ENCODE data around the gene GAS6.

GAS6 gene

GRCh38 chr13:113887700-113888201 lies 23.9 kb upstream of the GAS6 start:
- DNase-seq (ENCODE audit: low spot score), result no peak

GRCh38 chr13:113886561-113887112 lies 22.8 kb upstream of the GAS6 start:
- no peak for DNase-seq (ENCODE audit: low spot score)

GRCh38 chr13:113884821-113885220 lies 20.9 kb upstream of the GAS6 start:
- no peak for DNase-seq (ENCODE audit: low spot score)

- no peak for DNase-seq (ENCODE audit: low spot score)
Measured at GRCh38 chr13:113883921-113884804, 20.3 kb upstream of the GAS6 start.

DNA sequence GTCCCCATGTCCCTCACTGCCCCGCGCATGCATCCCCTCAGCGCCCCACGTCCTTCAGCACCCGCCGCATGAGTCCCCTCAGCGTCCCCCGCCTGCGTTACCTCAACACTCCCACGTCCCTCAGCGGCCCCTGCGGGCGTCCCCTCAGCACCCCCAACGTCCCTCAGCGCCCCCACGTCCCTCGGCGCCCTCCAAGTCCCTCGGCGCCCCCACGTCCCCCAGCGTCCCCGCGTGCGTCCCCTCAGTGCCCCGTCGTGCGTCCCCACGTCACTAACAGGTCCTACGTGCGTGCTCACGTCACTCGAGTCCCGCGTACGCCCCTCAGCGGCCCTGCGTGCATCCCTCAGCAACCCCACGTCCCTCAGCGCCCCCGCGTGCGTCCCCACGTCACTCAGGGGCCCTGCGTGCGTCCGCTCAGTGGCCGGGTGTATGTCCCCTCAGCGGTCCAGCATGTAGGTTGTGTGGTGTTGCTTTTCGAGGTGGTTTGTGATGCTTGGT lies 19.5 kb upstream of the GAS6 start:
- no peak for DNase-seq (ENCODE audit: low spot score)

DNA sequence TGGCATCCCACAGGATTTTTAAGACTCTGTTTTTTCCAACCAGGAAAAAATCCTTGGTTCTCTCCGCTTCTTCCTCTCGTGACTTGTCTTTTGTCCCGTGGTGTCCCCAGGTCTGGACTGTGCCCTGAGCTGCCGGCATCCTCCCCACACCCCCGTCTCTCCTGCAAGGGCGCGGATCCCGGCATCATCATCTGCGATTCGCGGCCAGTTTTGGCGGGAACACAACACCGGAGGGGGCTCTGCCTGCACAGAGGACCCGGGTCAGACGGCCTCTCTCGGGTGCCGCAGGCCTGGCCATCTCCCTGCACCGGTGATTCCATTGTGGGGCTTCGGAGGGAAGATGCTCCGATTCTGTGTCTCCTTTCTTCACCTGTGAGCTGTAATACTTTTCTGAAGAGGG lies 18.8 kb upstream of the GAS6 start:
- DNase-seq (ENCODE audit: low spot score), result no peak

DNA sequence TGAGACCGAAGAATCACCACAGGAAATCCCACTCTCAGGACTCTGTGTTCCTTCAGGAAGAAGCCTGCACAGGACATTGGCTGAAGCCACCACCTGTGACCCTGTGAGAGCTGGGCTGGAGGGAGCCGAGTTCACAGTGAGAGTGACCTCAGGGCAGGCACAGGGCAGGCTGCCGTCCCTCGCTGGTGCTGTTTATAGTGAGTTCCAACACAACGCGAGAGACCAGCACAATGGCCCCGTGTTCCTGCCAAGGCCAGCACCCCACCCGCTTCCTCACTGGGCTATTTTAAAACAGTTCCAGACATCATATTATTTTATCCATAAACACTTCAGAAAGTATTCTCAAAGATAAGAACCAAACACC lies 18.4 kb upstream of the GAS6 start:
- no peak for DNase-seq (ENCODE audit: low spot score)

- no peak for DNase-seq (ENCODE audit: low spot score)
Measured at GRCh38 chr13:113881614-113882266, 17.9 kb upstream of the GAS6 start.

DNA sequence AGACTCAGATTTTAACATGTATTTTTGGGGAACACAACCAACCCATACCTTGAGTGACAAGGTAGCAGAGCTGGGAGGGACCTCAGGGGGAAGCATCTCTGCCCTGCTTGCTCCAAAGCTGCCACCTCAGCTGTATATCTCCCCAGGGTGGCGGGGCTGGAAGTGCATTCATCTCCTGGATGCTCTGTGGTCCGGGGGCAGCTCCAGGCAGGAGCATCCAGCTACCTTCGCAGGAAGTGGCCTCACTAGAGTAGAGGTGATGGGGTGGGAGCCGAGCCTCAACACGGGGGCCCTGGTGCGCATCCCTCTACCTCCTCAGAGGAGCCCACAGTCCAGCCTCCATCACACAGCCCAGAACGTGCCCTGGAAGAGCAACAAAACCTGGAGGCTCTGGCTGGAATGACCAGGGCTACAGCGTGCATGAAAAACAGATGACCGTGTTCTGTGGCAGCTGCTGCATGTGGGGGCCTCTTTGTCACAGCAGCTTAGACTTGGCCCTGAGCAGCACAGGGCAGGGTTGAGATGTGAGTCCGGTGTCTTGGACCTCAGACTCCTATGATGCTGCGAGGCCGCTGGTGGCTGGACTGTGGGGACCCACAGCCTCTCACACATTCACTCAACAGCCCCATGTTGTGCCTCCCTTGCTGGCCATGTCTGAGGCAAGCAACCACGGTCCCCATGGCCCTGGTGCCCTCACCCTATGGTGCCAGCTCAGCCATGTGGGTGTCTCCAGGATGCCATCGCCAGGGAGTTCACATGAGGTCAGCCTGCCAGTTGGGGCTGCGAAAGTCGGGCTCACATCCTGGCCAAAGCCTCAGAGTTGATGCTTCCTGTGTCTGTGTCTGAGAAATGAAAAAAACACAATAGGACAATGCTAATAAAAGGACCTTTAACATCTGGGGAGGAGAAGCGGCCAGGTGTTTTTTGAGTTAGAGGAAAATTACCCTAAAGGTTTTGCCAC lies 17.1 kb upstream of the GAS6 start:
- no peak for DNase-seq (ENCODE audit: low spot score)

- DNase-seq (ENCODE audit: low spot score), result no peak
Measured at GRCh38 chr13:113879494-113880360, 15.9 kb upstream of the GAS6 start.

DNA sequence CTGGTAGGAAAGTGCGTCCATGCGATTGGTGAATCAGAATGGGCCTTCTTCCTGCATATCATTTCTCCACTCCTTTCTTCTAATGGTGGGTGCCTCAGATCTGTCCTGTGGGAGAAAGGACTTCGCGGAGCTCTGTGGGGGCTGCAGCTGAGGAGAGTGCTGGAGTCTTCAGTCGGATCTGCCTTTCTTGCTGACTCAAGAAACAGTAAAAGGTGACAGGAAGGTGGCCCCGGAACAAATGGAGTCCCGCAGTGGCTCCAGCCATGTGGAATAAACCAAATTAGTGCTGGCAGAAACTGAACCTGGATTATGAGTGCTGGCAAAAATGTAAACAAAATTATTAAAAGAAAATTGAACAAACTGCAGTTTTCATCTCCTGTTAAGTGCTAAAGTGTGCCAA lies 15.1 kb upstream of the GAS6 start:
- DNase-seq (ENCODE audit: low spot score), result no peak

DNA sequence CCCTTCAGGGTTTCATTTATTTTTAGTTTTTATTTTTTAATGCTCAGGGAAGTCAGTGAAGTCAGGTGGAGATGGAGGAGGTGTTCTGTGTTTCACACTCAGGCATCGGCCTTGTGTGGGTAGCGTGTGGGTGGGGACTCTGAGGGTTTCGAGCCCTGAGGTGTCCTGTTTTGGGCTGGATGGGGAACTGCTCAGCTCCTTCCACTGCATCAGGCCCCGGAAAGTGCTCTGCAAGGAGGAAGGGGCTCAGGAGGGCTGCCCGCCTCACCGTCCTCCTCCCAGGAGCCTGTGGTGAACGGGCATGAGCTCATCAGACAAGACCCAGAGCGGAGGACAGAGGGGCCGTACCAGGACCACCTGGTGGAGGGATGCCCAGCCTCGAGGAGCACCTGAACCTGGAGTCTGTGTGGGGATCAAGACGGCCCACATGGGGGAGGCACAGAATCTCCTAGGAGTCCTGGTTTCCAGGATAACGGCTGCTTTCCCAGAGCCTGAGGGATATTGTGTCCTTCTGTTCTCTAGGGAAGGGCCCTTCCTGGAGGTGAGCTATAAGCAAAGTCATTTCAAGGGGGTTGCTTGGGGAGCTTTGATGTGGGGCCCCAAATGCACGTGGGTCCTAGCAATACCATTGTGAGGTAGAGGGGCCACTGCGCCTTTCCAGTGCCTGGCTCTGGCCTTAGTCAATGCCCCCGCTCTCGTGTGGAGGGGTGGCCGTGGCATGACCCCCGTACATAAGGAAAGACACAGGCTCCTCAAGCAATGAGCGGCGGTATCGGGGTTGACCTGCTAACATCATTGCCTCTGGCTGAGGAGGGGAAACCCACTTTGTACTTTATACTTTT lies 13.5 kb upstream of the GAS6 start:
- DNase-seq (ENCODE audit: low spot score), result no peak

DNA sequence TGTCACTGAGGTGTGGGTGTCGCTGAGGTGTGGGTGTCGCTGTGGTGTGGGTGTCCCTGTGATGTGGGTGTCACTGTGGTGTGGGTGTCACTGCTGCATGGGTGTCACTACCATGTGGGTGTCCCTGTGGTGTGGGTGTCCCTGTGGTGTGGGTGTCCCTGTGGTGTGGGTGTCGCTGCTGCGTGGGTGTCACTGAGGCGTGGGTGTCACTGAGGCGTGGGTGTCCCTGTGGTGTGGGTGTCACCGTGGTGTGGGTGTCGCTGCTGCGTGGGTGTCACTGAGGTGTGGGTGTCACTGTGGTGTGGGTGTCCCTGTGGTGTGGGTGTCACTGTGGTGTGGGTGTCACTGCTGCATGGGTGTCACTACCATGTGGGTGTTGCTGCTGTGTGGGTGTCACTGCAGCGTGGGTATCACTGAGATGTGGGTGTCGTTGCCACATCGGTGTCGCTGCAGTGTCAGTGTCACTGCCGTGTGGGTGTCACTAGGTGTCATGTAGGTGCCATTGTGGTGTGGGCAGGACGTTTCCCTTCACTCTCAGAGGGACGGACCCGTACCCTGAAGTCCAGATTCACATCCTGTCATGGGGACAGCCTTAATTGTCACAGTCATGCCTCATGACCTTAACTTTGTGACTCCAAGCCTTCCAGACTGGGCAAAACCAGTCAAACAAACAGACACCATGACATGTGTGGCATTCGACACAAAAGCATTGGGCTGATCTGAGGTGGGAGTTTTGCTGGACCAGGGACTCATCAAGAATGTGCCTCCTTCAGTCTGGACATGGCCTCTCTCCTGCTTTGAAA lies 12.7 kb upstream of the GAS6 start:
- no peak for DNase-seq (ENCODE audit: low spot score)

GRCh38 chr13:113875837-113876281 lies 12.0 kb upstream of the GAS6 start:
- no peak for DNase-seq (ENCODE audit: low spot score)

GRCh38 chr13:113875429-113875815 lies 11.5 kb upstream of the GAS6 start:
- no peak for DNase-seq (ENCODE audit: low spot score)

DNA sequence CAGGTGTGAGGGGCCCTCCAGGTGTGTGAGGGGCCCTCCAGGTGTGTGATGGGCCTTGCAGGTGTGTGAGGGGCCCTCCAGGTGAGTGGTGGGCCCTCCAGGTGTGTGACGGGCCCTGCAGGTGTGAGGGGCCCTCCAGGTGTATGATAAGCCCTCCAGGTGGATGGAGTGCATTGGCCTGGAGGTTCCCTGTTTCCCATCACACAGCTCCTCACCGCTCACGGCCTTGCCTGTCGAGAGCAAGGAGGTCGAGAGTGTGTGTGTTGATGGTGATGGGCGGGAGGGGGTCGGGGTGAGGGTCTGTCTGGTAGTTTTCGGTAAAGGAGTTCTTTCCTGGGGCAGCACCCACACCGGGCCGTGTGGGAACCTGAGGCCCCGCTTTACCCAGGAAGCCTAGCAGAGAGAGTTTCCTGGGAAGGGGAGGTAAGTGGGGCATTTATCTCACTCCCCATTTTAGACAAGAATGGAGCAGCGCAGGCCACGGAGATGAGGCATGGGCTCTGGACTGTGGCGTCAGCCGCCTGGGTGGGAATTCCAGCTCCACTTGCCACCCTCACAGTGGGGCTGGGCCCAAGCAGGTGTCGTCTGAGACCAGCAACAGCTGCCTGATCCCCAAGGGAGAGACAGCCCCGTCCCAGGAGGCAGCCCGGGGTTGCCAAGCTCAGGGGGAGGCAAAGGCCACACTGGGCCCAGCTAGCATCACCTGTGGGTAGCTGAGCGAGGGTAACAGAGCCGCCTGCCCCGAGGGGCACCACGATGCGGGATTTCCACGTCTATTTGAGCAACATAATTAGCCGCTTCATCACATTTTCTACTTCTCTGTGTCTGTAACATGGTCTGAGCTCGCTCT lies 10.9 kb upstream of the GAS6 start:
- DNase-seq (ENCODE audit: low spot score), result no peak

- no peak for DNase-seq (ENCODE audit: low spot score)
Measured at GRCh38 chr13:113874177-113874576, 10.3 kb upstream of the GAS6 start.

- no peak for DNase-seq (ENCODE audit: low spot score)
Measured at GRCh38 chr13:113869263-113869662, 5.4 kb upstream of the GAS6 start.
